NB4 (cell line): Measurements from ENCODE around the gene BACH2.

Experiments used
- DNase-seq: peaks from one replicate; pipeline ENCODE4 v3.0.0; 2010; ENCODE audit warnings: low read depth
- H3K4me3 ChIP-seq: one replicate; pipeline ENCODE4 v1.5.1; 2011; ENCODE audit warnings: mild to moderate bottlenecking, low read depth, low read length, moderate library complexity
- CTCF ChIP-seq: IDR thresholded peaks from one replicate; pipeline ENCODE4 v1.5.1; 2012; ENCODE audit warnings: low read depth, low read length
- MYC ChIP-seq: IDR thresholded peaks from 2 replicates; pipeline ENCODE4 v1.6.1; 2011; ENCODE audit warnings: low read depth, low read length
- POLR2A ChIP-seq: IDR thresholded peaks from 2 replicates; pipeline ENCODE4 v1.6.1; 2011; ENCODE audit warnings: mild to moderate bottlenecking; ENCODE audit not compliant: insufficient read length; ENCODE audit errors: extremely low read depth
- TF ChIP-seq, protein P1 (sequence below): IDR thresholded peaks from 2 replicates; pipeline ENCODE4 v1.6.1; 2011; ENCODE audit warnings: low read depth, low read length

BACH2 gene

GRCh38 chr6:90219209-90219985 is 77.2 kb downstream of the BACH2 start:
- no peak for DNase-seq
- no peak overlapping the region for H3K4me3 ChIP-seq
- TF ChIP-seq MYC (no peak), CTCF (no peak), POLR2A (no peak)
- TF ChIP-seq, protein P1, sequence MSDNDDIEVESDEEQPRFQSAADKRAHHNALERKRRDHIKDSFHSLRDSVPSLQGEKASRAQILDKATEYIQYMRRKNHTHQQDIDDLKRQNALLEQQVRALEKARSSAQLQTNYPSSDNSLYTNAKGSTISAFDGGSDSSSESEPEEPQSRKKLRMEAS: no peak

- H3K4me3 ChIP-seq: no peak overlapping the region
- TF ChIP-seq CTCF: no peak
- no peak for TF ChIP-seq MYC
- TF ChIP-seq, protein P1: no peak
- TF ChIP-seq POLR2A: no peak
- DNase-seq: no peak
Observed at GRCh38 chr6:90218959-90219208, 77.8 kb downstream of the BACH2 start.

DNA sequence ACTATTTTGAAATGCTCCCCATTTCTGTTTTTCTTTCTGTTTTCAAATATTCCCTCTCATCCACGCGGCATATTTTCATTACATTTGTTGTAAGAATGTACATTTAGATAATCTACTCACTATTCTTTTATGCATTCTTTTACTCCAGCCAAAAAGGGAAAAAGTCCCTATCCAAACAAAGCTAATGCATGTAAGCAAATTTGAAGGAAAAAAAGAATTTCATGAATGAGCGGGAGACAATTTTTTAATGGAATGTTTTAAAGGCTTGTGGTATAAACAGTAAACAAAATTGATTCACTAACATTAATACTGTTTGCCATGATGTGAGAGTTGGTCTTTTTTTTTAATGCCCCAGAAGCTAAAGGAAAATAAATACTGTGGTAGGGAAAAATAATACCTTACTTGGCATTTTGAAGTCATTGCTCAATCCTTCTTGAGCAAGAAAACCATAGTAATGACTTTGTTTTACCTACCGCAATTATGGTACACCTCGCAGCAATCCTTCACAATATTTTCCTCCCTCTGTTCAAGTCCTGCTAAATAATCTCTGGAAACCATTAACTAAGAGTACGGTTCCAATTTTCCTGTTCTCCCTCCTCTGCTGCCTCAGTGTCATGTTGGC is 79.0 kb downstream of the BACH2 start:
- H3K4me3 ChIP-seq: no peak overlapping the region
- TF ChIP-seq CTCF (no peak), MYC (no peak), POLR2A (no peak)
- TF ChIP-seq, protein P1: no peak
- DNase-seq: no peak

DNA sequence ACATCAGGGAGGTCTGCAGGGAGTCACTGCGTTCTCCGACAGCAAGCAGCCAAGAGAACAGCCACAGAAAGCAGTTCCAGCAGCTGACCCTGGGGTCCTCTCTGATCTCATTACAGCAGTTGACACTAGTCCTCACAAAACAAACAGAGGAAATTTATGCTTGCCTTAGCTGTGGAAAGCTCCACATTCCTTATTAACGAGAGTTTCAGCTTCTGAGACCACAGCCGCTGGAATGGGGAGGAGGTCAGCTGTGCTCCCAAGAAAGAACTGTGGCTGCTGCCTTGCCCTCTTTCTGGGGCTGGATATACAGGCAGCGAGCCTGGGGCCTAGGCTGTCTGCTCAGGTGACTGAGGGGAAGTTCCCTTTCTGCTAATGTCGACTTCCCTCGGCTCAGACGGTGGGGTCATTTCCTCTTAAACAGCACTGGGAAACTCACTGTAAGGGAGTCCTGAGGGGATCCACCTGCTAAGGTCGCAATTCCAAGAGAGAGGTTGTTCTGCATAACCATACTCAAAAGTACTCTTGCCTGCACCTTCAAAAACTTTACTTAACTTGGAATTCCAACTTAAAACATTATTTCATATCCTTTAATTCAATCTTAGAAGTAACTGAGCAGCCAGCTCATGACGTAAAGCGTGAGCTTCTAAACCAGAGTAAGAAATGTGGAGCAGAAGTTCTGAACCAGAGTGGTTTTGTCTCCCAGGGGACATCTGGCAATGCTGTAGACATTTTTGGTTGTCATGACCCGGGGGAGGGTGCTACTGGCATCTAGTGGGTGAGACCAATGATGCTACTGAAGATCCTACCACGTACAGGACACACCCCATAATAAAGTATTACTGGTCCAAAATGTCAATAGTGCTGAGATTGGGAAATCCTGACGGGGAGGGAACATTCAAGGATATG is 80.3 kb downstream of the BACH2 start:
- H3K4me3 ChIP-seq: no peak overlapping the region
- peak; percentile 56 for DNase-seq
- TF ChIP-seq MYC (no peak), CTCF (no peak), POLR2A (no peak)
- TF ChIP-seq, protein P1: no peak

GRCh38 chr6:90214966-90215365 is 81.7 kb downstream of the BACH2 start:
- no peak overlapping the region for H3K4me3 ChIP-seq
- DNase-seq: no peak
- TF ChIP-seq MYC: no peak
- TF ChIP-seq POLR2A: no peak
- TF ChIP-seq, protein P1: no peak
- TF ChIP-seq CTCF: no peak
